ENCODE measurements around the gene ERH. TPM values are rescaled to one million over a fixed set of nuclear protein-coding genes. Genes with fewer than 3 reads are reported as not detected.

Gene ERH
- total RNA-seq, 1 donor from 2014 or later, result 65.0 TPM

- peak; percentile 77 for DNase-seq (ENCODE audit: low read depth)
Observed at GRCh38 chr14:69355607-69356281, 42.4 kb downstream of the ERH start.

GRCh38 chr14:69355154-69355597, 42.9 kb downstream of the ERH start:
- DNase-seq (ENCODE audit: low read depth), result no peak

- peak; percentile 57 for DNase-seq (ENCODE audit: low read depth)
Observed at GRCh38 chr14:69354383-69355153, 43.5 kb downstream of the ERH start.

- no peak for DNase-seq (ENCODE audit: low read depth)
Observed at GRCh38 chr14:69353168-69353567, 44.9 kb downstream of the ERH start.

GRCh38 chr14:69351911-69352310, 46.2 kb downstream of the ERH start:
- no peak for DNase-seq (ENCODE audit: low read depth)

GRCh38 chr14:69351385-69351784, 46.7 kb downstream of the ERH start:
- DNase-seq (ENCODE audit: low read depth), result no peak

- DNase-seq (ENCODE audit: low read depth), result no peak
Observed at GRCh38 chr14:69350892-69351291, 47.2 kb downstream of the ERH start.

- no peak for DNase-seq (ENCODE audit: low read depth)
Observed at GRCh38 chr14:69349091-69349777, 48.9 kb downstream of the ERH start.

GRCh38 chr14:69346710-69347109, 51.4 kb downstream of the ERH start:
- no peak for DNase-seq (ENCODE audit: low read depth)

GRCh38 chr14:69345402-69345801, 52.7 kb downstream of the ERH start:
- no peak for DNase-seq (ENCODE audit: low read depth)

- no peak for DNase-seq (ENCODE audit: low read depth)
Observed at GRCh38 chr14:69344171-69344570, 53.9 kb downstream of the ERH start.

- DNase-seq (ENCODE audit: low read depth), result peak; percentile 86
Observed at GRCh38 chr14:69342928-69343525, 55.1 kb downstream of the ERH start.

- no peak for DNase-seq (ENCODE audit: low read depth)
Observed at GRCh38 chr14:69339426-69339825, 58.7 kb downstream of the ERH start.

- DNase-seq (ENCODE audit: low read depth), result no peak
Observed at GRCh38 chr14:69337984-69338383, 60.1 kb downstream of the ERH start.

GRCh38 chr14:69335371-69335771, 62.7 kb downstream of the ERH start:
- peak; percentile 89 for DNase-seq (ENCODE audit: low read depth)

GRCh38 chr14:69334576-69334975, 63.5 kb downstream of the ERH start:
- DNase-seq (ENCODE audit: low read depth), result no peak

GRCh38 chr14:69333791-69334337, 64.2 kb downstream of the ERH start:
- peak; percentile 18 for DNase-seq (ENCODE audit: low read depth)

- no peak for DNase-seq (ENCODE audit: low read depth)
Observed at GRCh38 chr14:69332782-69333395, 65.2 kb downstream of the ERH start.

- DNase-seq (ENCODE audit: low read depth), result no peak
Observed at GRCh38 chr14:69331206-69331605, 66.9 kb downstream of the ERH start.
